Gastrocnemius medialis (tissue), 4 donors: ENCODE data around the gene NPAS4.

ENCODE experiments used
- CTCF ChIP-seq, 5 experiments: fragments of 450-650 bp in 3 of 5; fragments of 200-600 bp in 2 of 5; sonication (generic) in 2 of 5; IDR thresholded peaks in 4 of 5; conservative IDR thresholded peaks in 1 of 5; 1 replicate in 4 of 5; 2 replicates in 1 of 5; pipeline ENCODE4 v1.5.1; 2016 to 2019; ENCODE audit warnings: antibody characterized with exemption in 5 of 5, mild to moderate bottlenecking in 3 of 5, moderate library complexity in 3 of 5
- POLR2A ChIP-seq, 2 donors: fragments of 450-650 bp; IDR thresholded peaks; one replicate each; pipeline ENCODE4 v1.6.1; 2017; ENCODE audit warnings: antibody characterized with exemption in 2 of 2, mild to moderate bottlenecking in 2 of 2, moderate library complexity in 2 of 2

- TF ChIP-seq CTCF (IDR thresholded peaks at IDR 0.05 in 4 of 5, conservative IDR thresholded peaks at IDR 0.05 in 1 of 5) (no peak), POLR2A (IDR thresholded peaks at IDR 0.05) (no peak)
Measured at GRCh38 chr11:66473167-66473566, 52.3 kb downstream of the NPAS4 start.
